ENCODE data around the gene ABCA2. TPM values are rescaled to one million over a fixed set of nuclear protein-coding genes. Genes with fewer than 3 reads are reported as not detected.

ABCA2 gene
- total RNA-seq, 1 donor from 2014 or later: 102 TPM

- Histone ChIP-seq H3K27me3 (peaks cover 5% of the 10 kb centered on the region), H3K4me1 (no peaks in the 10 kb centered on the region), H3K27ac (no peak overlapping the region), H3K9me3 (no peaks in the 10 kb centered on the region), H3K36me3 (no peaks in the 10 kb centered on the region), H3K4me3 (no peak overlapping the region)
- no peak for TF ChIP-seq CTCF (IDR thresholded peaks at IDR 0.05)
- DNase-seq (ENCODE audit: low spot score in 2 of 2): no peak
- intact Hi-C loops (cut with DNase I): no loop called here
Measured at GRCh38 chr9:136985027-136985602, 42.9 kb downstream of the ABCA2 start.

GRCh38 chr9:136984464-136985026 is 43.5 kb downstream of the ABCA2 start:
- no peak for DNase-seq (ENCODE audit: low spot score in 2 of 2)
- TF ChIP-seq CTCF (IDR thresholded peaks at IDR 0.05): no peak
- Histone ChIP-seq H3K36me3 (no peaks in the 10 kb centered on the region), H3K27me3 (peaks cover 5% of the 10 kb centered on the region), H3K9me3 (no peaks in the 10 kb centered on the region), H3K4me1 (no peaks in the 10 kb centered on the region), H3K4me3 (no peak overlapping the region), H3K27ac (no peak overlapping the region)
- intact Hi-C loops (cut with DNase I): no loop called here

GRCh38 chr9:136983656-136984314 is 44.3 kb downstream of the ABCA2 start:
- Histone ChIP-seq H3K27ac (no peak overlapping the region), H3K9me3 (no peaks in the 10 kb centered on the region), H3K36me3 (no peaks in the 10 kb centered on the region), H3K27me3 (peaks cover 5% of the 10 kb centered on the region), H3K4me1 (no peaks in the 10 kb centered on the region), H3K4me3 (no peak overlapping the region)
- no peak for DNase-seq (ENCODE audit: low spot score in 2 of 2)
- no peak for TF ChIP-seq CTCF (IDR thresholded peaks at IDR 0.05)
- intact Hi-C loops (cut with DNase I): no loop called here

GRCh38 chr9:136983167-136983566 is 44.9 kb downstream of the ABCA2 start:
- no peak for DNase-seq (ENCODE audit: low spot score in 2 of 2)
- Histone ChIP-seq H3K4me1 (peaks cover 0 to under 1% of the 10 kb centered on the region in 2 donors), H3K27me3 (peaks cover 5% of the 10 kb centered on the region), H3K36me3 (no peaks in the 10 kb centered on the region), H3K4me3 (no peak overlapping the region), H3K27ac (no peak overlapping the region), H3K9me3 (no peaks in the 10 kb centered on the region)
- no peak for TF ChIP-seq CTCF (IDR thresholded peaks at IDR 0.05)
- intact Hi-C loops (cut with DNase I): no loop called here

- Histone ChIP-seq H3K9me3 (no peaks in the 10 kb centered on the region), H3K27ac (no peak within 1 kb of the TSS), H3K36me3 (no peaks in the 10 kb centered on the region), H3K27me3 (peaks cover 5% of the 10 kb centered on the region), H3K4me3 (no peak within 1 kb of the TSS), H3K4me1 (peaks cover 7 to 8% of the 10 kb centered on the region in 2 donors)
- no peak for TF ChIP-seq CTCF (IDR thresholded peaks at IDR 0.05)
- intact Hi-C loops (cut with DNase I): no loop called here
- DNase-seq (ENCODE audit: low spot score in 2 of 2): no peak
Measured at GRCh38 chr9:136982232-136983051, 45.6 kb downstream of the ABCA2 start, which contains the start of gene LCNL1. Gene LCNL1, plus strand, starts transcription at chr9:136982993. Its CDS starts 594 bp downstream, at chr9:136983587.

Measured in ascending aorta (tissue), 2 donors.